ENCODE measurements around the gene HOXD1.

The HOXD1 gene

GRCh38 chr2:176187899-176188773 lies at the start of gene HOXD1:
Gene HOXD1, plus strand, starts transcription at chr2:176188668. Its CDS starts 134 bp downstream, at chr2:176188802.
- TF ChIP-seq CTCF (IDR thresholded peaks at IDR 0.05; ENCODE audit: insufficient read depth, low read length, poor library complexity, severe bottlenecking): no peak
- peak within 1 kb of the TSS; percentile 48 for H3K4me3 ChIP-seq (replicated peaks; ENCODE audit: low read depth, low read length)
- H3K36me3 ChIP-seq (ENCODE audit: control insufficient read depth, insufficient read depth, low read length): no peaks in the 10 kb centered on the region
- H3K27me3 ChIP-seq (replicated peaks; ENCODE audit: control insufficient read depth, insufficient read depth, low read length): no peaks in the 10 kb centered on the region; the same call in 1 of the 2 replicates
- DNase-seq (ENCODE audit: extremely low read depth, insufficient read length): no peak

GRCh38 chr2:176138923-176139660 lies 49.4 kb upstream of the HOXD1 start:
- H3K4me3 ChIP-seq (replicated peaks; ENCODE audit: low read depth, low read length): no peak overlapping the region
- DNase-seq (ENCODE audit: extremely low read depth, insufficient read length): no peak

GRCh38 chr2:176139661-176140512 lies 48.6 kb upstream of the HOXD1 start:
- H3K27me3 ChIP-seq (replicated peaks; ENCODE audit: control insufficient read depth, insufficient read depth, low read length): no peaks in the 10 kb centered on the region

More at GRCh38 chr2:176138923-176139660, 49.4 kb upstream of the HOXD1 start:
- TF ChIP-seq CTCF (IDR thresholded peaks at IDR 0.05; ENCODE audit: insufficient read depth, low read length, poor library complexity, severe bottlenecking): no peak
- Histone ChIP-seq H3K36me3 (ENCODE audit: control insufficient read depth, insufficient read depth, low read length) (no peaks in the 10 kb centered on the region), H3K27me3 (replicated peaks; ENCODE audit: control insufficient read depth, insufficient read depth, low read length) (no peaks in the 10 kb centered on the region)

GRCh38 chr2:176140513-176141317 lies 47.8 kb upstream of the HOXD1 start:
- Histone ChIP-seq H3K36me3 (ENCODE audit: control insufficient read depth, insufficient read depth, low read length) (no peaks in the 10 kb centered on the region), H3K27me3 (replicated peaks; ENCODE audit: control insufficient read depth, insufficient read depth, low read length) (no peaks in the 10 kb centered on the region), H3K4me3 (replicated peaks; ENCODE audit: low read depth, low read length) (peak overlapping the region; percentile 59)
- peak; percentile 93 for TF ChIP-seq CTCF (IDR thresholded peaks at IDR 0.05; ENCODE audit: insufficient read depth, low read length, poor library complexity, severe bottlenecking)
- peak; percentile 80 for DNase-seq (ENCODE audit: extremely low read depth, insufficient read length)

More at GRCh38 chr2:176139661-176140512, 48.6 kb upstream of the HOXD1 start:
- TF ChIP-seq CTCF (IDR thresholded peaks at IDR 0.05; ENCODE audit: insufficient read depth, low read length, poor library complexity, severe bottlenecking): no peak
- DNase-seq (ENCODE audit: extremely low read depth, insufficient read length): no peak
- H3K4me3 ChIP-seq (replicated peaks; ENCODE audit: low read depth, low read length): peak overlapping the region; percentile 59
- H3K36me3 ChIP-seq (ENCODE audit: control insufficient read depth, insufficient read depth, low read length): no peaks in the 10 kb centered on the region

GRCh38 chr2:176142281-176142680 lies 46.2 kb upstream of the HOXD1 start:
- H3K4me3 ChIP-seq (replicated peaks; ENCODE audit: low read depth, low read length): no peak overlapping the region
- no peak for TF ChIP-seq CTCF (IDR thresholded peaks at IDR 0.05; ENCODE audit: insufficient read depth, low read length, poor library complexity, severe bottlenecking)
- DNase-seq (ENCODE audit: extremely low read depth, insufficient read length): no peak
- no peaks in the 10 kb centered on the region; the same call in 1 of the 2 replicates for H3K27me3 ChIP-seq (replicated peaks; ENCODE audit: control insufficient read depth, insufficient read depth, low read length)
- no peaks in the 10 kb centered on the region for H3K36me3 ChIP-seq (ENCODE audit: control insufficient read depth, insufficient read depth, low read length)

Data from GM06990 (cell line).